Endodermal cell (in vitro differentiated cells): Measurements from ENCODE around the gene CAMSAP3. TPM values are rescaled to one million over a fixed set of nuclear protein-coding genes. Genes with fewer than 3 reads are reported as not detected.

ENCODE experiments used
- DNase-seq: peaks from one replicate; pipeline ENCODE4 v3.0.0-alpha.2; 2017
- H3K27ac ChIP-seq: 2 replicates; pipeline ENCODE4 v1.5.1; 2013; ENCODE audit warnings: mild to moderate bottlenecking, low read depth, low read length, moderate library complexity
- H3K27me3 ChIP-seq: 2 replicates; pipeline ENCODE4 v1.6.1; 2013; ENCODE audit warnings: mild to moderate bottlenecking, low read length, moderate library complexity; ENCODE audit not compliant: insufficient read depth, control insufficient read depth, poor library complexity, severe bottlenecking
- H3K36me3 ChIP-seq: 2 replicates; pipeline ENCODE4 v1.7.0; 2013; ENCODE audit warnings: mild to moderate bottlenecking, low read length, moderate library complexity; ENCODE audit not compliant: control insufficient read depth, insufficient read depth
- H3K4me1 ChIP-seq: one replicate; pipeline ENCODE4 v1.7.0; 2013; ENCODE audit warnings: low read length; ENCODE audit not compliant: control insufficient read depth, insufficient read depth
- H3K4me3 ChIP-seq: 2 replicates; pipeline ENCODE4 v1.5.1; 2013; ENCODE audit warnings: mild to moderate bottlenecking, low read length, moderate library complexity
- H3K9ac ChIP-seq: 2 replicates; pipeline ENCODE4 v1.6.1; 2013; ENCODE audit warnings: mild to moderate bottlenecking, low read length, moderate library complexity; ENCODE audit not compliant: poor library complexity, severe bottlenecking; ENCODE audit errors: extremely low read depth
- H3K9me3 ChIP-seq: 2 replicates; pipeline ENCODE4 v1.6.1; 2013; ENCODE audit warnings: mild to moderate bottlenecking, low read length, moderate library complexity; ENCODE audit not compliant: control insufficient read depth
- H3K27ac Mint-ChIP-seq: 2 replicates; pipeline ENCODE4 v1.8.0; 2020; ENCODE audit warnings: mixed read lengths
- H3K27me3 Mint-ChIP-seq: 2 replicates; pipeline ENCODE4 v1.8.0; 2021; ENCODE audit warnings: mild to moderate bottlenecking, mixed read lengths; ENCODE audit not compliant: insufficient read depth
- H3K36me3 Mint-ChIP-seq: 2 replicates; pipeline ENCODE4 v1.8.0; 2020; ENCODE audit warnings: low read depth, mixed read lengths
- H3K4me1 Mint-ChIP-seq: 2 replicates; pipeline ENCODE4 v1.8.0; 2020; ENCODE audit warnings: mixed read lengths
- H3K4me3 Mint-ChIP-seq: 2 replicates; pipeline ENCODE4 v1.8.0; 2020; ENCODE audit warnings: mild to moderate bottlenecking, moderate library complexity, mixed read lengths
- H3K9me3 Mint-ChIP-seq: 2 replicates; pipeline ENCODE4 v1.8.0; 2020; ENCODE audit warnings: mild to moderate bottlenecking, mixed read lengths
- WGBS, 2 experiments: methylation state at CpG; one replicate each; pipeline versions ENCODE4 v1.1.5 to v1.1.7; 2013; ENCODE audit warnings: missing lambda C conversion rate in 2 of 2, mixed read lengths in 1 of 2; ENCODE audit not compliant: insufficient coverage in 1 of 2, insufficient read length in 1 of 2; 5-methylcytosine and 5-hydroxymethylcytosine counted together
- total RNA-seq, 2 donors: library from RNA; stranded (reverse); fragmentation: NEBNext Ultra II Directional in 1 of 2; extraction: Animal tissue kit (Norgen Biotek cat#: 25700) in 1 of 2; gene quantifications; 2 replicates in 1 of 2; 3 replicates in 1 of 2; pipeline ENCODE4 v1.2.1, GENCODE V29; 2021
- TF ChIP-seq, protein P1 (sequence below): fragments of 200-600 bp; sonication (generic); conservative IDR thresholded peaks from 2 replicates; pipeline ENCODE4 v1.5.0; 2021; ENCODE audit warnings: antibody characterized with exemption, mild to moderate bottlenecking

The CAMSAP3 gene
- total RNA-seq, 2 donors from 2014 or later = 65.5 to 76.8 TPM

DNA sequence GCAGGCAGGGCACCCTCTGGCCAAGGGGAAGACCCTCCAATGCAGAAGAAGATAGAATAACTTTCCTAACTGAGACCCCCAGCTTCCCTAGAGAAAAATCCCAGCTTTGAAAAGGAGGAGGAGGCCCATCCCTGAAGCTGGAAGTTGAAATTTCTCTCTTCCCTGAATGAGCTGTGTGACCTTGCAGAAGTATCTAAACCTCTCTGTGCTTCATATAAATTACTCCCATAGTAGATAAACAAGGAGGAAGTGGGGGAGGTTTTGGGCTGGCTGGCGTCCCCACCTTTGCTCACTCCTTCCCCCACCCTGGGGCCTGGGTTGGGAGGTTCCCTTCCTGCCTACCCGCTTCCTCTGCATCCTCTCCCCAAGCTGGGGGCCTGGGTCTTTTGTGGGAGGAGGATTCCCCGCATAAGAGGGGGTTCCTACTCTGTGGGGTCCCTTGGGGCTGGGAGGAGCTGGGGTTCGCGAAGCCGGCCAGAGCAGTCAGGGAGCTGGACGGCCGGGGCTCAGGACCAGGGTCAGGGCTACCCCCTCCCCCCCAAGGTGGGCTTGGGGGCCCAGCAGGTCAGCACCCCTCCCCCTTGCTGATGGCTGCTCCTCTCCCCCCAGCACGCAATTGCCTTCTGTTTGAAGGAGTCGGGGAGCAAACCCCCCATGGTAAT is 11.7 kb downstream of the CAMSAP3 start:
- TF ChIP-seq, protein P1, sequence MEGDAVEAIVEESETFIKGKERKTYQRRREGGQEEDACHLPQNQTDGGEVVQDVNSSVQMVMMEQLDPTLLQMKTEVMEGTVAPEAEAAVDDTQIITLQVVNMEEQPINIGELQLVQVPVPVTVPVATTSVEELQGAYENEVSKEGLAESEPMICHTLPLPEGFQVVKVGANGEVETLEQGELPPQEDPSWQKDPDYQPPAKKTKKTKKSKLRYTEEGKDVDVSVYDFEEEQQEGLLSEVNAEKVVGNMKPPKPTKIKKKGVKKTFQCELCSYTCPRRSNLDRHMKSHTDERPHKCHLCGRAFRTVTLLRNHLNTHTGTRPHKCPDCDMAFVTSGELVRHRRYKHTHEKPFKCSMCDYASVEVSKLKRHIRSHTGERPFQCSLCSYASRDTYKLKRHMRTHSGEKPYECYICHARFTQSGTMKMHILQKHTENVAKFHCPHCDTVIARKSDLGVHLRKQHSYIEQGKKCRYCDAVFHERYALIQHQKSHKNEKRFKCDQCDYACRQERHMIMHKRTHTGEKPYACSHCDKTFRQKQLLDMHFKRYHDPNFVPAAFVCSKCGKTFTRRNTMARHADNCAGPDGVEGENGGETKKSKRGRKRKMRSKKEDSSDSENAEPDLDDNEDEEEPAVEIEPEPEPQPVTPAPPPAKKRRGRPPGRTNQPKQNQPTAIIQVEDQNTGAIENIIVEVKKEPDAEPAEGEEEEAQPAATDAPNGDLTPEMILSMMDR = no peak
- 86 to 100% methylated on average over 1 to 6 of the region's 10 CpGs for WGBS, 2 experiments

GRCh38 chr19:7607874-7608560 is 12.4 kb downstream of the CAMSAP3 start:
- Histone ChIP-seq H3K27ac (no peak overlapping the region), H3K36me3 (peaks cover 18% of the 10 kb centered on the region), H3K4me1 (no peaks in the 10 kb centered on the region), H3K9ac (no peak overlapping the region), H3K9me3 (no peaks in the 10 kb centered on the region), H3K27me3 (no peaks in the 10 kb centered on the region), H3K4me3 (no peak overlapping the region)
- Mint-ChIP-seq H3K27me3 (no peaks in the 10 kb centered on the region), H3K4me3 (no peak overlapping the region), H3K4me1 (no peaks in the 10 kb centered on the region), H3K9me3 (peaks cover 3% of the 10 kb centered on the region), H3K36me3 (peaks cover 46% of the 10 kb centered on the region), H3K27ac (no peak overlapping the region)
- DNase-seq = no peak
- WGBS, 2 experiments = 94 to 96% methylated on average over 5 to 25 of the region's 25 CpGs
- TF ChIP-seq, protein P1 = no peak

More for the DNA sequence above, 11.7 kb downstream of the CAMSAP3 start:
- H3K36me3 Mint-ChIP-seq = peaks cover 47% of the 10 kb centered on the region
- H3K4me1 Mint-ChIP-seq = peaks cover under 1% of the 10 kb centered on the region
- Histone ChIP-seq H3K27me3 (no peaks in the 10 kb centered on the region), H3K9me3 (no peaks in the 10 kb centered on the region), H3K4me1 (no peaks in the 10 kb centered on the region), H3K9ac (no peak overlapping the region), H3K4me3 (no peak overlapping the region), H3K36me3 (peaks cover 18% of the 10 kb centered on the region), H3K27ac (no peak overlapping the region)
- H3K4me3 Mint-ChIP-seq = no peak overlapping the region
- DNase-seq = no peak
- no peak overlapping the region for H3K27ac Mint-ChIP-seq
- peaks cover 3% of the 10 kb centered on the region for H3K9me3 Mint-ChIP-seq
- no peaks in the 10 kb centered on the region for H3K27me3 Mint-ChIP-seq

DNA sequence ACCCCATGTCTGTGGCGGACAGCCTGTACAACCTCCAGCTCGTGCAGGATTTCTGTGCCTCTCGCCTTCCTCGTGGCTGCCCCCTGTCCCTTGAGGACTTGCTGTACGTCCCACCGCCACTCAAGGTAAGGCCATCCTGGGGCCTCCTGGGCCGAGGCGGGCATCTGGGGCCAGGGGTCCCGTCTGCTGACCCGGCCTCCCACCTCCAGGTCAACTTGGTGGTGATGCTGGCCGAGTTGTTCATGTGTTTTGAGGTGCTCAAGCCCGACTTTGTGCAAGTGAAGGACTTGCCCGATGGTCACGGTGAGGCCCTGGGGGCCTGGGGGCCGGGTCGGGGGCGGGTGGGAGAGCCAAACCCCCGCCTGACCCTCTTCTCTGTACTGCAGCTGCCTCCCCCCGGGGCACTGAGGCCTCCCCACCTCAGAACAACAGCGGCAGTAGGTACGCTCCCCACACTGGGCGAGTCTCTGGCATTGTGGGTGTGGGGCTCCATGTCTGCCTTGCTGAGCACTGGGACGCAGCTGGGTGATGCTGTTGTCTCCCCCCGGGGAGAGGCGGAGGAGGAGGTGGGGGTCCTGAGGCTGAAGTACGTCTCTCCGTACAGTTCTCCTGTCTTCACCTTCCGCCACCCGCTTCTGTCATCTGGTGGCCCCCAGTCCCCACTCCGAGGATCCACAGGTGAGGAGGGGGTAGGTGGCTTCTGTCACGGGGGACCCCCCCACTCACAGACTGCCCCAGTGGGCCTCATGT is 15.0 kb downstream of the CAMSAP3 start:
- no peaks in the 10 kb centered on the region for H3K9me3 Mint-ChIP-seq
- no peaks in the 10 kb centered on the region for H3K4me1 Mint-ChIP-seq
- no peaks in the 10 kb centered on the region for H3K27me3 ChIP-seq
- TF ChIP-seq, protein P1 = no peak
- no peak for DNase-seq
- no peak overlapping the region for H3K27ac Mint-ChIP-seq
- H3K36me3 Mint-ChIP-seq = peaks cover 45% of the 10 kb centered on the region
- H3K4me3 ChIP-seq = no peak overlapping the region
- H3K27me3 Mint-ChIP-seq = no peaks in the 10 kb centered on the region
- no peak overlapping the region for H3K9ac ChIP-seq
- no peak overlapping the region for H3K27ac ChIP-seq
- H3K4me3 Mint-ChIP-seq = no peak overlapping the region
- 93 to 98% methylated on average over 15 to 31 of the region's 31 CpGs for WGBS, 2 experiments
- H3K36me3 ChIP-seq = peaks cover 15% of the 10 kb centered on the region
- H3K9me3 ChIP-seq = no peaks in the 10 kb centered on the region
- no peaks in the 10 kb centered on the region for H3K4me1 ChIP-seq
